Ovary (tissue), 9 donors: Measurements from ENCODE around the gene MOB4. TPM values are rescaled to one million over a fixed set of nuclear protein-coding genes. Genes with fewer than 3 reads are reported as not detected.

ENCODE experiments used
- DNase-seq, 5 donors: peaks; one replicate each; pipeline ENCODE4 v3.0.0-alpha.2; 2019 to 2020
- H3K27ac ChIP-seq, 2 donors: fragments of 200-600 bp; one replicate each; pipeline versions ENCODE4 v1.5.1 to v1.8.0; 2019 to 2022
- H3K27me3 ChIP-seq: fragments of 200-600 bp; one replicate; pipeline ENCODE4 v1.8.0; 2022
- H3K36me3 ChIP-seq: fragments of 200-600 bp; sonication (generic); one replicate; pipeline ENCODE4 v1.5.1; 2019
- H3K4me1 ChIP-seq: one replicate; pipeline ENCODE4 v1.8.1; 2013; ENCODE audit warnings: mild to moderate bottlenecking, moderate library complexity; ENCODE audit not compliant: insufficient read depth
- H3K4me3 ChIP-seq: fragments of 200-600 bp; sonication (generic); one replicate; pipeline ENCODE4 v1.5.1; 2017
- H3K9me3 ChIP-seq, 2 donors: fragments of 200-600 bp in 1 of 2; sonication (generic) in 1 of 2; one replicate each; pipeline versions ENCODE4 v1.5.1 to v1.8.1; 2013 to 2019; ENCODE audit warnings: mild to moderate bottlenecking in 1 of 2, moderate library complexity in 1 of 2
- CTCF ChIP-seq, 3 donors: fragments of 450-650 bp in 2 of 3; fragments of 200-600 bp in 1 of 3; IDR thresholded peaks; one replicate each; pipeline versions ENCODE4 v1.5.1 to v1.8.0; 2016 to 2022; ENCODE audit warnings: antibody characterized with exemption in 3 of 3, mild to moderate bottlenecking in 1 of 3
- EP300 ChIP-seq: sonication (generic); formaldehyde crosslinking; IDR thresholded peaks from one replicate; pipeline ENCODE4 v1.6.1; 2017; ENCODE audit warnings: antibody characterized with exemption
- POLR2A ChIP-seq: fragments of 450-650 bp; IDR thresholded peaks from one replicate; pipeline ENCODE4 v1.6.1; 2017; ENCODE audit warnings: antibody characterized with exemption, mild to moderate bottlenecking, moderate library complexity
- WGBS, 3 donors: extraction: QIAGEN DNeasy Blood & Tissue Kit in 1 of 3; methylation state at CpG; one replicate each; pipeline versions ENCODE4 v1.1.5 to v1.1.7; 2013 to 2017; 5-methylcytosine and 5-hydroxymethylcytosine counted together
- intact Hi-C, 4 donors: fragments of 100-400 bp; cut with DNase I; formaldehyde crosslinking; loops; one replicate each; pipeline versions ENCODE4 v1.11.0 to v1.15.1; 2022 to 2023
- polyA plus RNA-seq, 2 donors: library from polyadenylated mRNA; stranded (reverse); fragments of 200-250 nt in 1 of 2; fragments of 350-450 nt in 1 of 2; fragmentation: Illumina TruSeq in 1 of 2; extraction: RNeasy Lipid Tissue Mini Kit (QIAGEN cat#74804) in 1 of 2; gene quantifications; one replicate each; pipeline ENCODE4 v1.2.3, GENCODE V29; 2013 to 2014
- total RNA-seq, 7 donors: library from RNA; depleted of rRNA in 2 of 7; stranded (reverse); fragments of >200 nt in 2 of 7; fragmentation: NEBNext Ultra II Directional in 3 of 7; extraction: Animal tissue kit (Norgen Biotek cat#: 25700) in 3 of 7; gene quantifications; one replicate each; pipeline versions ENCODE4 v1.1.0 to v1.2.4, GENCODE V29; 2016 to 2023
- donor health status: DM: no; HTN: no; CAD: no; lungs with moderate emphysema.
- donor health status: DM: no; HTN: no; CAD: no.
- donor health status: Bipolar disorder and iron deficiency.
- donor health status: DM: yes; HTN: yes; CAD: no.
- donor health status: DM: no; HTN: no; CAD: no.
- donor health status: DM: yes; HTN: yes; CAD: no.

The MOB4 gene
- total and polyA plus RNA-seq, 9 donors: 18.7 to 36.2 (median 25.5) TPM

- Histone ChIP-seq H3K4me1 (no peaks in the 10 kb centered on the region), H3K27ac (no peak overlapping the region), H3K4me3 (no peak overlapping the region), H3K9me3 (no peaks in the 10 kb centered on the region), H3K36me3 (no peaks in the 10 kb centered on the region), H3K27me3 (no peaks in the 10 kb centered on the region)
- WGBS, 3 donors: 93 to 94% (median 93%) methylated on average over 5 of the region's 5 CpGs
- no peak for TF ChIP-seq POLR2A
- intact Hi-C loops: no loop called here
- no peak for DNase-seq
Observed at GRCh38 chr2:197559681-197560080, 43.8 kb downstream of the MOB4 start.

DNA sequence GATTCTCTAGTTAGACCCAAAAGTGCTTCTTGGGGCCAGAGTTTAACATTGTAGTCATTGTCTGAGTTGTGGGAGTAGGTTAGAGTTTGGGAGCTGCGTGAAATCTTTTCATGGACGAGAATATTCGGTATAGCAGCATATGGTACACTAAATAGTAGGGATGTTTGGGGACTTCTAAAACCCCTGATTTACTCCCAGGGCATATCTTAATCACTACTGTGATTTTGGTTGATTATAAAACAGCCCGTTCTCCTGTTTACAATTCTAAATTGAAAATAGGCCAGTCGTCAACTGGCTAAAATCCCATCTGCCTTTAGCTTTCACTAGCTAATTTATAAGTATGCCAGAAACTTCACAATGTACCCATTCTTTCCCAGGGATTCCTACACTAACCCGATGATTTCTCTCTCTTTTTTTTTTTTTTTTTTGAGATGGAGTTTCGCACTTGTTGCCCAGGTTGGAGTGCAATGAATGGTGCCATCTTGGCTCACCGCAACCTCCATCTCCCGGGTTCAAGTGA is 44.3 kb downstream of the MOB4 start:
- no peaks in the 10 kb centered on the region for H3K36me3 ChIP-seq

DNA sequence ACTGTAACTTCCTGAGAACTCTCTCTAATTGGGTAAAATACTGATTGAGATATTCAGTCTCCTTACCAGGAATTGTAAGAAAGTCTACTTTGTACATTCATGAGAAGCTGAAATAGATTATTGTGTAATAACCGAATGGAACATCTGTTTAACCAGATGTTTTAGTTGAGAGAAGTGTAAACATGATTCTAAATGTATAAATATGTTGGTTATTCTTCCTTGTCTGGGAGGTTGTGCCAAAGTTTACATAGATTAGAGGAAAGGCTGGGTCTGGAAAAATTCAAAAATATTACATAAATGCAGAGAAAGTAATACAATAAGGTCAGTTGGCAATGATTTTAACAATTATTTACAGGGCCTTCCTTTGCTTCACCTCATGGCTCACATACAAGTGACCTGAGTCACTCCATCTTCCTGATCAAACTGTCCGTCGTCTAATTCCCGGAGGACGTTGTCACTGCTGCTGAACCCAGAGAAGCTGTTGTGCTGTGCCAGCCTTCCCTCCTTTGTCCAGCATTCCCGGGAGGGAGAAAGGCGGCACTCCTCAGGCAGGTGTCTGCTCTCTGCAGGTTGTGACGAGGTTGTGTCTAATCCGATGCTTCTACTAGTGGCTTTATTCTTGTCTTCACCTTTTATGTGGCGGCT is 55.9 kb downstream of the MOB4 start:
- no peaks in the 10 kb centered on the region for H3K9me3 ChIP-seq
- intact Hi-C loops: no loop called here
- no peaks in the 10 kb centered on the region for H3K27me3 ChIP-seq
- H3K36me3 ChIP-seq: no peaks in the 10 kb centered on the region
- H3K27ac ChIP-seq: no peak overlapping the region
- no peak for DNase-seq
- no peak overlapping the region for H3K4me3 ChIP-seq
- H3K4me1 ChIP-seq: peaks cover 2% of the 10 kb centered on the region
- 20 to 30% (median 21%) methylated on average over 10 of the region's 10 CpGs for WGBS, 3 donors
- TF ChIP-seq CTCF (IDR thresholded peaks at IDR 0.05): no peak
- TF ChIP-seq POLR2A: no peak
- TF ChIP-seq EP300: no peak

More for the DNA sequence above, 44.3 kb downstream of the MOB4 start:
- intact Hi-C loops: no loop called here
- no peak overlapping the region for H3K27ac ChIP-seq
- no peak for DNase-seq
- H3K4me1 ChIP-seq: no peaks in the 10 kb centered on the region
- no peak overlapping the region for H3K4me3 ChIP-seq
- no peaks in the 10 kb centered on the region for H3K9me3 ChIP-seq
- TF ChIP-seq EP300: no peak
- TF ChIP-seq CTCF (IDR thresholded peaks at IDR 0.05): no peak
- TF ChIP-seq POLR2A: no peak
- no peaks in the 10 kb centered on the region for H3K27me3 ChIP-seq
- WGBS, 3 donors: 89 to 95% (median 90%) methylated on average over 9 of the region's 9 CpGs

DNA sequence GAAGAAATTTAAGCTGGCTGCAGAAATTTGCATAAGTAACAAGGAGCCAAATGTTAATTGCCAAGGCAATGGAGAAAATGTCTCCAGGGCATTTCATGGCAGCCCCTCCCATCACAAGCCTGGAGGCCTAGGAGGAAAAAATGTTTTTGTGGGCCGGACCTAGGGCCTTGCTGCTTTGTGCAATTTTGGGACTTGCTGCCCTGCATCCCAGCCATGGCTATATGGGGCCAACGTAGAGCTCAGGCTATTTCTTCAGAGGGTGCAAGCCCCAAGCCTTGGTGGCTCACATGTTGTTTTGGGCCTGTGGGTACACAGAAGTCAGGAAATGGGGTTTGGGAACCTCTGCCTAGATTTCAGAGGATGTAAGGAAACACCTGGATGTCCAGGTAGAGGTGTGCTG is 57.7 kb downstream of the MOB4 start:
- TF ChIP-seq CTCF (IDR thresholded peaks at IDR 0.05) (no peak), POLR2A (no peak), EP300 (no peak)
- Histone ChIP-seq H3K4me3 (no peak overlapping the region), H3K4me1 (peaks cover 2% of the 10 kb centered on the region), H3K27me3 (no peaks in the 10 kb centered on the region), H3K36me3 (no peaks in the 10 kb centered on the region), H3K9me3 (no peaks in the 10 kb centered on the region), H3K27ac (no peak overlapping the region)
- no peak for DNase-seq
- WGBS, 3 donors: 97 to 98% (median 97%) methylated on average over 2 of the region's 2 CpGs
- intact Hi-C loops: no loop called here

GRCh38 chr2:197575987-197576386 is 60.1 kb downstream of the MOB4 start:
- Histone ChIP-seq H3K4me3 (no peak overlapping the region), H3K9me3 (no peaks in the 10 kb centered on the region), H3K27ac (no peak overlapping the region), H3K27me3 (no peaks in the 10 kb centered on the region), H3K4me1 (peaks cover 2% of the 10 kb centered on the region), H3K36me3 (no peaks in the 10 kb centered on the region)
- 87 to 97% (median 92%) methylated on average over 2 of the region's 2 CpGs for WGBS, 3 donors
- intact Hi-C loops: no loop called here
- DNase-seq: peak in 1 of 5 donors; percentile 19
- TF ChIP-seq EP300 (no peak), POLR2A (no peak), CTCF (IDR thresholded peaks at IDR 0.05) (no peak)
